ENCODE measurements around the gene TFDP1.

TFDP1 gene

DNA sequence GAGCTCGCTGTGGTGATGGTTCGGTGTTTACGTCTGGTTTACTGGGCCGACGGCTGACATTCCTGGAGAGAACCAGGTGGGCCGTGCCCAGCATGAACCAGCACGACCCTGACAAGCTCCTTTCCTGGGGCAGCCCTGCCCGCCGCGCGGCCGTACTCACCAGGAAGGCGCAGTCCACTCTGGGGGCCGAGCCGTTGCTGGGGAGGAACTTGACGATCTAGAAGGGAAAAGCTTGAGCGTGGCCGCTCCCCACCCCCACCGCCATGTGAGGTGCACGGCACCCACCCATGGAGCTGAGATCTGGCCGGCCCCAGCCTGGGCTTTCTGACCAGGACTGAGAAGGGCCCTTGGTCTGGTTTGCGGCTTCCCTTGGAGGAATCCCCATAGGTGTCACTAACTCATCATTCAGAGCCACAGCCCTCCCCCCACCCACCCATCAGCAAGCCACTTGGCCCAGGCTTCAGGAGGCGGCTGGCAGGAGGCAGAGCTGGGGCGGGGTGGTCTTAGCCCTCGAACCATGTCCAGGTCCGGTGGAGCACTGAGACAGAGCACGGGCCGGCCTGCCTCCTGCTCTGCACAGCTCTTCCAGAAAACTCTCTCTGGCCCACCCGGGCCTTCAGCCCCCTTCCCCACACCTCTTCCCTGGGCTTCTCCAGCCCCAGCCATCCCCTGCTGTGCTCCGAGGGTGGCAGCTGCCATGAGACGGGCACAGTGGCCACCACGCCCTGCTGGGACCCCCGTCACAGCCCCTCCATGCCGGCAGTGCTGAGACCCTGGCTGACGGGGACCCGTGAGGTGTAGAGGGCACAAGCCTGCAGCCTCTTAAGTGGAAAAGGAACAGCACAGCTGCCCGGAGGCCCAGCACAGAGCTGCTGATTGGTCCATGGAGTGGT, 67.2 kb downstream of the TFDP1 start:
- DNase-seq (ENCODE audit: low spot score), result no peak

DNA sequence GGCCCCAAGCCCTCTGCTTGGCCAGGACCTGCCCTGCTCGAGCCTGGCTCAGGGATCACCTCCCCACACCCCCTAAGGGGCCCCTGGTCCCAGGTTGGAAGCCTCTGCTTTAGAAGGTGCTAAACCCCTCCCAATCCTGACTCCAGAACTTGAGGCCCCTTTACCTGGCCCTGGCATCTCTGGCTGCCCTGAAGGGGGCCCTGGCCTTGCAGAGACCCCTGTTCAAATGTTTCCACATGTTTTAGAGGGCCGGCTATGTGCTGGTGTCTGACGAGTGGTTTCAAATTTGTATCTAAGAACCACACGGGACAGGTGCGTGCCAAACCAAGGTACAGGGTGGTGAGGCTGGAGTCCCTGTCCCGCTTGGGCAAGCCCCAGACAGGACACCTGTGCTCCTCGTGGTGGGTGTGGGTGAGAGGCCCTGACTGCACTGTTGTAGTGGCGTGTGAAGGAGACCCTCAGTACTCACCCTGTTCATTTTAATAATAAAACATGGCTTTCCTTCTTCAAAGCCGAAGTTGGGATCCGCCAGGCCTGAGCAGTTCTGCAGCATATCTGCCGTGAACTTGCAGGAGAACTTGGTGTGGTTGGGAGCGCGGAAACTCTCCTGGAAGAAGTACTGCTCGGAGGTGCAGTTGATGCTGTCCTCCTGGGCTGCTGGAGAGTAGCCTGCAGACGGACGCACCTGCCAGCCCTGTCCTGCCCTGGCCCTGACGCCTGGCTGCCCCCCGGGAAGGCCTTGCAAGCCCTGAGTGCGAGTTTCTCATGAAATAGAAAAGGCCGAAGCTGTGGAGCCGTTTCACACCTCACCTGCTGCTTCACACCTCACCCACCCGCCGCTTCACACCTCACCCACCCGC, 68.1 kb downstream of the TFDP1 start:
- DNase-seq (ENCODE audit: low spot score), result no peak

DNA sequence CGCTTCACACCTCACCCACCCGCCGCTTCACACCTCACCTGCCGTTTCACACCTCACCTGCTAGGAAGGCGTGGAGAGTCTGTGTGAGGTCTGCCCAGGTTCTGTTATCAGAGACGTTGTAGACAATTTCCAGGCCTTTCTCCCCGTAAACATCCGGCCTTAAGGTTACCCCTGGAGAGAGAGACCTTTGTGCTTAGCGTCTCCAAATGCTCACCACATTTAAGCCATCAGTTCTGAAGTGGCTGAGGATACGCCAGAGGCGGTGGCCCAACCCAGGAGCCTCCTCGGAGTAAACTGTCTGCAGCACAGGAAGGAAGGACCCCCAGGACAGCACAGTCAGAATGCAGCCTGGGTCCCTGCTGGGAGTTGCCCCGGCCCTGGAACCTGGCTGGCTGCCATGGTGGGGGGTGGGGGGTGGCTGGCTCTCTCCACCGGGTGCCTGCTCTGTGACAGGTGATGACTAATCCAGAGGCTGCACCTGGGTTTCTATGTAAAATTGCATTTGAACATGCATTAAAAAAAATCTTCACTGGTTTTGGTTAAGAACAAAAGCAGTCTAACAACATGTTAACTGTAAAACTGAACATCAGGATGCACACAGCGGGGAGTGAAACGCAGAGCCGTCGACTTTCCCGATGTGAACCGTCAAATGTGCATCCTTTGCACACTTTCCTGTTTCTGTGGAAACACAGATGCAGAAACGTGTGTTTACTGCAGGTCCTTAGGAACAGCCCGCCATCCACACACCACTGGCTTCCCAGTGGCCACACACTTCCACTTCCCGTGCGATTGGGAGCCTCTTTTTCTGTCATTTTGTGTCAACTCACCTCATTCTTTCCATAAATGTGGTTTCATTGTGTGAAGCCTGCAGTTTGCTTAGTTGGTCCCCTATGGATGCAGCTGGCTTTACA, 69.0 kb downstream of the TFDP1 start:
- no peak for DNase-seq (ENCODE audit: low spot score)

DNA sequence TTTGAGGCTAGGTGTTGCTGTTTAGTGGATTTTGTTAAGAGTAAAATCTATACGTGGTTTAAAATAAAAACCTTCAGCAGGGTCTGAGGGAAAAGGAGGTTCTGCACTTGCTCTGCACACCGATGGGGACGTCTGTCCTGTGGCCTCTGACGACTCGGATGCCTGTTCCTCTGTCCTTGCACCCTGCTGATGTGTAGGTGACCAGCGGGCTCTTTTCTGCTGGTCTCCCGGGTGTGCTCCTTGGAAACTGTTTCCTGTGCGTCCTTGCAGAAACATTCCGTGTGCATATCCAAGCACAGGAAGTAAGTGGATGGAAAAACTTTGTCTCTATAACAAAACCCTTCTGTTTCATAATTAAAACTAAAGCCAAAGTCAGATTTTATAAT, 69.6 kb downstream of the TFDP1 start:
- no peak for DNase-seq (ENCODE audit: low spot score)

DNA sequence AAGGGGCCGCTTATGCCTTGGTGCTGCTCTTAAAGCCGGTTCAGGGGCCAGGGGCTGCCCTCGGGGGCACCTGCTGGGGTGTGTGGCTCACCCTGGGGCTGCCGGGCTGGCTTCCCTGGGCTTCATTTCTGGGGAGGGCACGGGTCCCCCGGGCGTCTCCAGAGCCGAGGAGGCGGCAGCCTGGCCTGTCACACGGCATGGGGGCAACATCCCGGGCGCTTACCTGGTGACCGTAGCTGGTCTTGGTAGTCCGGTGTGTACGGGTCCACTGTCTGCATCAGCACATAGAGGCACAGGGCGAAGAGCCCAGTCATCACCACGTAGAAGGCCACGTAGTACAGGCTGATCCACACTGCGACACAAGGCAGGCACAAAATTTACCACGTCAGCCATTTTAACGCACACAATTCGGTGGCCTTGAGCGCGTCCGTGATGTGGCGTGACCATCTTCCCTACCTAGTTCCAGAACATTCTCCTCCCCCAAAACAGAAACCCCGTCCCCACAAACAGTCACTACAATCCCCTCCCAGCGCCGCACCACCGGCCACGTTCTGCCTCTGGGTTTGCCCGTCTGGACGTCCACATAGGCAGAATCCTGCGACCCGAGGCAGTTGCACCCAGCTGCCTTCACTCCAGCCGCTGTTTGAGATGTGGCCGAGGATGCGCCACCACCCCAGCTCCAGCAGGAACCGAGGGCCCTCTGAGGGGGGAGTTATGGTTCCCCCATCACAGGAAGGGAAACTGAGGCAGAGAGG, 70.2 kb downstream of the TFDP1 start:
- DNase-seq (ENCODE audit: low spot score), result no peak

DNA sequence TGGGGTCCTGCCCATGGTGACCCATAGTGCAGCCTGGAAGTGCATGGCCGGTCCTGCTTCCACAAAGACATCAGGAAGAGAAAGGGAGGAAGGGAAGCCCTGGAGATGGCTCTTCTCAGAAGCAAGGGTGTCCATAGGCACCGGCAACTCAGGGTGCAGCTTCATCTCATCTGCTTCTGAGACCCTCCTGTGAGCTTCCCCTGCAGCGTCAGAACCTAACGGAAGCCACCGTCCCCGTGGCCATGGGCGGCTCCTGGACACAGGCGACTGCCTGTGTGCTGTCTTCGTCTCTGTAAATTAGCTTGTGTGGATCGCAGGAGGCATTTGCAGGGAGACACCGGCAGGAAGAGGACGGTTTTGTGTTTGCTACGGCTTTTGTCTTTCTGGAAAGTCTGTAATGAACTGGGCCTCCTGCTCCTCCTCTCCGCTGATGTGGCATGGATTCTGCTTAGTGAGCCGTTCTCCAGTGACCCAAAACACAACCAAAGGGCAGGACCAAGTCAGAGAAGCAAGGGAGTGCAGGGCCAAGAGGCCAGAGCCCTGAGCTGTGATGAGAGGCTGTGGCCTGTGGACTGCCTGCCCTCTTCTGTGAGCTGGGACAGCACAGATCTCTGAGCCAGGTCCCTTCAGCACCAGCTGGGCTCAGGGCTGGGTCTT, 70.9 kb downstream of the TFDP1 start:
- no peak for DNase-seq (ENCODE audit: low spot score)

DNA sequence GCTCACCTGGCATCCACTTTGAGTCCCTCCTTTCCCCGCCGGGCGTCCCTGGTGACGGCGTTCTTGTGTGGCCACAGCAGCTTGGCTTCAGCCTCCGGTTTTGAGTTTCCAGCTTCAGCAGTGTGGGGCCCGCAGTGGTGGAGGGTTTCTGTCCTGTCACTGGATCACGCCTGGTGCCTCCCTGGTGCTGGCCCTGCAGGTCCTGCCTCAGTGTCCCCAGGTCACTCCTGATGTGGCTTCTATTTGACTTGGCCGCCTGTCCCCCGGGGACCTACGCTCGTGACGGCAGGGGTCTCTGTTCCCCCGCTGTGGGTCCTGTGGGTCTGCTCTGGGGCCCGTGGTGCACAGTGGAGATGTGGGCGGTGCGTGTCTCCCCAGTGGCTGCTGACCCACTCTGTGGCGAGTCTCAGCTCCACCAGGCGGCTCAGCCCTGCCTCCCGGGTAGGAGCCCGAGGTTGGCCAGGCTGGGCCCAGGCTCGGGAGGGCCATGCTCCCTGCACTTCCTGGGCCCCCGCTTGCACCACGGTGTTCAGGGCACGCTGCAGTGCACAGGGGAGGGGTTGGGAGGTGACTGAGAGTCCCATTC, 71.5 kb downstream of the TFDP1 start:
- DNase-seq (ENCODE audit: low spot score), result no peak

DNA sequence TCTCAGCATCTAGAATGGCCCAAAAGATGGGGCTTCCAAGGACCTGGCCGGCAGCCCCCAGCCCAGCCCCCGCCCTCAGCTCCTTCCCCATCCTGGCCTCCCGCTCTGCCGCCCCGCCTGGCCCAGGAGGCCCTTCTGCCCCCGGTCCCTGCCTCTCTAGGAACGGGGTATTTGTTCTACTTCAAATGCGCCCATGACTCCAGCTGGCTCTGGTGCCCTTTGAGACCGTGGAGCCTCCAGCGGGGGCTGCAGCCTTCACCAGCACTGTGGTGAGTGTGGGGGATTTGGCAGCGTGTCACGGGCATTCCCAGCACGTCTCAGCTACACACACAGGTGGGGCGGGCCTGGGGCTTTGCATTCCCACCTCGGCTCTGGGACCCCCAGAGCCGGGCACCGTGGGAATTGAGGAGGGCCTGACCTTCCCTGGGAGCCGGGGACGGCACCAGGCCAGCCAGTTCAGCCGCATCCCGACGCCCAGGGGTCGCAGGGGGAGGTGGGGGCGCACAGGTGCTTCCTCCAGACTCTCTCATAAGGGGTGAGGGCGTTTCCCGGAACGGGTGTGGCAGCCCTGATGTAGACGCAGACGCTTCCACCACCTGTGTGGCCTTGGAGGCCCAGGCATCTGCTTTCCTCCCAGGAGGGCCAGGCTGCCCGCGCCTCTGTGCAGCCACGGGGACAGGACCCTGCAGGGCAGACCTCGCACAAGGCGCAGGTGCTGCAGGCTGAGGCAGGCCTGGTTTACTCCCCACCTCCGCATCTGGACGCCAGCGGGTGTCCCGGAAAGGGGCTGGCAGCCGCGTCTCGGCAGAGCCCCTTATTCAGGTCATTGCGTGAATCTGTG, 72.5 kb downstream of the TFDP1 start:
- no peak for DNase-seq (ENCODE audit: low spot score)

DNA sequence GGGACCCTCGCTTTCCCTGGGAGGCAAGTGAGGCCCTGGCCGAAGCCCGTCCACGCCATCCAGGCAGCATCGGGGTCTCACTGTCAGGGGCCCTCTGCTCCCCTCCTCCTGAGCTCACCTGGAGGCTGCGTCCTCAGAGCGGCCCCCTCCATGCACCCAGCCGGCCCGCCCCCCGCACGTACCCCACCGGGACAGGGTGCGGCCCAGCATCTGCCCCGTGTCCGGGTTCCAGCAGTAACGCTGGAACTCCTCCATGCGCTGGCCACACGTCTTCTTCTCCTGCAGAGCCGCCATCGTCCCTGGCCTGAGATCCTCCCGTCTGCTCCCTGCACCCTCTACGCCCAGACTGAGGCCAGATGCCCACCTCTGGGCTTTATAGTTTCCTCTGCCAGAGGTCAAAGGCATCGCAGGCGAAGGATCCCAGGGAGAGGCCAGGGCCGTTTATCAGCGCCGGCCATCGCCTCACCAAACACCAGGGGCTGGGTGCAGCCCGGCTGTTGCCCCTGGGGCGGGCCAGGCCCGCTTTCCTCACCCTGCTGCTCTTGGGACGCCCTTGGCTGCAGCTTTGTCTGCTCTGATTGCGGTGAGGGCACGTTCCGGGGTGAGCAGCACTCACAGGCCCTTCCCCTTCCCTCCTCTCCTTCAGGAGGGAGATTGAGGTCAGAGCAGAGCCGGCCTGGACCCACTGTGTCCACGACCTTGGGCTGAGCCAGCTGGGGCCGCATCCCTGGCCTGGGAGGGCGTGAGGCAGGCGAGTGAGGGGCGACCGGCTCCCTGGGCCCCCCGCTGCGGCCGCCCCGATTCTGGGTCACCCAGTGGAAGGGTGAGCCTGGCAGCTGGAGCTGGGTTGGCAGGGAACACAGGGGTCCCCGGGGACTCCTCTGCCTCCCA, 73.5 kb downstream of the TFDP1 start, which contains the start of gene ATP4B:
ATP4B (minus strand) TSS at position 348 of the 891 bp plus-strand sequence; CDS start at position 294, 54 bp downstream.
- DNase-seq (ENCODE audit: low spot score), result no peak

DNA sequence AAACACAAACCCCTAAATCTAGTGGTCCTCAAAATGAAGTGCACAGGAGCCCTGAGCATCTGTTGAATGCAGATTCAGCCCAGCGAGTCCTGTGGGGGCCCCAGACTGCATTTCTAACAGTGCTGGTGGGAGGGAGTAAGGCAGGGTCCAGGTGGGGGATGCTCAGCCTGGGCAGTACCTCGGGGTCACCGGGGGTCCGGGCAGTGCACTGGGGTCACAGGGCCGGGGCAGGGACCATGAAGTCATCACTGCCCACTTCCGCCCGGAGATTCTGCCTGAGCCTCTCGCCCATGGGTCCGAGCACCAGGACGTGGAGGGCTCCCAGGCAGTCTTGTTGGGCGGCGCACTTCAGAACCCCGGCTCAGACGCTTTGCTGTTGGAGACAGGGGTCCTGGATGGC, 74.3 kb downstream of the TFDP1 start:
- no peak for DNase-seq (ENCODE audit: low spot score)

DNA sequence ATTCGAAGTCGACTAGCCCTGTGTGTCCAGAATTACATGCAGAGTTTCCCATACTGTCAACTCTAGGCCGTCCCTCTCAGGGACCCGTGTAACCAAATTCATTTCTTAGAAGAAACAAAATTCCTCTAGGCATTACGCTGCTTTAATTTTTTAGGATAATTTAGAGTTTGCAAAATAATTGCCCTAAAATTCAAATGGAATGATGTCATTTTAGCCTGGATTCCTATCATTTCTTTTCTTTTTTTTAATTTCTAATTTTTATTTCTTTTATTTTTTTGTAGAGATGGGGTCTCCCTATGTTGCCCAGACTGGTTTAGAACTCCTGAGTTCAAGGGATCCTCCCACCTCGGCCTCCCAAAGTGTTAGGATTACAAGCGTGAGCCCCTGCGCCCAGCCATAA, 74.8 kb downstream of the TFDP1 start:
- DNase-seq (ENCODE audit: low spot score), result no peak

DNA sequence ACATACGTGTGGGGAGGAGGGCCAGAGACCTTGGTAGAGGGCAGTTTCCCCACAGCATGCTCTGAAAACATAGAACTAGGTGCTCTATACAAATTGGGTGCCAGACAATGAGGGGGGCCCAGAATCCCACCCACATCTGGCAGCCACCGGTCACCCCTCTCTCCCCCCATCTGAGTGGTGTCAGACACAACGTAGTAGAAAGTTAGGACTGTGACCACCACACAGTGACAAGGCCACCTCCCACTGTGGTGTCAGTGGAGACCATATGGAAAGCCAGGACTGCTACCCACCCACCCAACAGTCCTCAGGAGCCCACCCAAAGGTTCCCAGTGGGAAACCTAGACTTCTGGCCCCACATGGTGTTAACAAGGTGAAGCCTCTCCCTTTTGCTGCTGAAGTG, 75.5 kb downstream of the TFDP1 start:
- DNase-seq (ENCODE audit: low spot score), result no peak

DNA sequence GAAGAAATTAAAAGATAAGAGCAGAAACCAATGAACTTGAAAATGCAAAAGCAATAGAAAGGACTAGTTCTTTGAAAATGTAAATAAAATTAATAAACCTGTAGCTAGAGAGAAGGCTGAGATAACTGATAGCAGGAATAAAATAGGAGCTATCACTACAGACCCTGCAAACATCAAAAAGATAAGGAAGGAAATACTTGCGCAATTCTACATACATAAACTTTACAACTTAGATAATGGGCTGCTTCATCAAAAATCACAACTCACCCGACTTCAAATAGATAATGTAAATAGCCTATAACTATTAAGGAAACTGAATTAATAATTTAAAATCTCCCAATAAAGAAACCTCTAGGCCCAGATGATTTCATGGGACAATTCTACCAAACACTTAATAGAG, 77.0 kb downstream of the TFDP1 start:
- no peak for DNase-seq (ENCODE audit: low spot score)

DNA sequence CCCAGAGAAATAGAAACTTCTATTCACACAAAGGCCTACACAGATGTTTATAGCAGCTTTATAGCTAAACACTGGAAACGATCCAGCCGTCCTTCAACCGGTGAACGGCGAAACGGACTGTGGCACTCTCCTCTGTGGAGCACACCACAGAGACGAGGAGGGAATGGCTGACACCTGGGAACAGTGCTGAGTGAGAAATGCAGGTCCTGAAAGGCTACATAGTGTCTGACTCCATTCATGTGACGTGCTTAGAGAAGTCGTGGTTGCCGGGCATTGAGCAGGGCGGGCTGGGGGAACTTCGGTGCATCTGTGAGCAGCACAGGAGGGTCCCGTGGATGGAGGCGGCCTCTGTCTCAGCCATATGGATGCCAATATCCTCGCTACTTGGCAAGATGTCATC, 79.4 kb downstream of the TFDP1 start:
- DNase-seq (ENCODE audit: low spot score), result no peak

DNA sequence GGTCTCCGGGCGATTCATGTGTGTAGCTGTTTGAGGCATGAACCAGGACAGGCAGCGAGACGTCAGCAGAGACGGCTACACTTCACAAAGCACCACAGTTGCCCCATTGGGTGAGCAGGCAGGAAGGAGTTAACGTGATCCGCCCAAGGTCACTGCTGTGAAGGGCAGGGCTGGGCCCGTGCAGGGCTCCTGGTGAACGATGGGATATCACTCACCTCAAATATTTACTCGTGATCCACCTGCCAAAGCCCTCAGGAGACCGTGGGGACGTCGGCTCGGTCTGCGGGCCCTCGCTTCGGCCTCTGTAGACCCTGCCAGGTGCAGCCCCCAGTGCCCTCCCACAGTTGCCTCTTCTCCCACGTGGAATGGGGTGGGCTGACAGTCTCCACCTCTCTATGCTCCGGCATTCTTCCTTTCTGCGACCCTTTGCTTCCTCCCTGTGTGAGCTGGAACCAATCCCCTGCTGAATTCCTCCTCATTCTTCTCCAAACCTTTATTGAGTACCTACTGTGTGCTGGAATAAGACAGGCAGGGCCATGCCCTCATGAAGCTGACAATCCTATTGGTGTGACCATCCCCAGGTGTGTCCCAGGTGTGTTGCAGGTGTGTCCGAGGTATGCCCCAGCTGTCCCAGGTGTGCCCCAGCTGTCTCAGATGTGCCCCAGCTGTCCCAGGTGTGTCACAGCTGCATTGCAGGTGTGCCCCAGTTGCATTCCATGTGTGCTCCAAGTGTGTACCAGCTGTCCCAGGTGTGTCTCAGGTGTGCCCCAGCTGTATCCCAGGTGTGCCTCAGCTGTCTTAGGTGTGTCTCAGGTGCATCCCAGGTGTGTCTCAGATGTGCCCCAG, 80.4 kb downstream of the TFDP1 start:
- DNase-seq (ENCODE audit: low spot score), result no peak

DNA sequence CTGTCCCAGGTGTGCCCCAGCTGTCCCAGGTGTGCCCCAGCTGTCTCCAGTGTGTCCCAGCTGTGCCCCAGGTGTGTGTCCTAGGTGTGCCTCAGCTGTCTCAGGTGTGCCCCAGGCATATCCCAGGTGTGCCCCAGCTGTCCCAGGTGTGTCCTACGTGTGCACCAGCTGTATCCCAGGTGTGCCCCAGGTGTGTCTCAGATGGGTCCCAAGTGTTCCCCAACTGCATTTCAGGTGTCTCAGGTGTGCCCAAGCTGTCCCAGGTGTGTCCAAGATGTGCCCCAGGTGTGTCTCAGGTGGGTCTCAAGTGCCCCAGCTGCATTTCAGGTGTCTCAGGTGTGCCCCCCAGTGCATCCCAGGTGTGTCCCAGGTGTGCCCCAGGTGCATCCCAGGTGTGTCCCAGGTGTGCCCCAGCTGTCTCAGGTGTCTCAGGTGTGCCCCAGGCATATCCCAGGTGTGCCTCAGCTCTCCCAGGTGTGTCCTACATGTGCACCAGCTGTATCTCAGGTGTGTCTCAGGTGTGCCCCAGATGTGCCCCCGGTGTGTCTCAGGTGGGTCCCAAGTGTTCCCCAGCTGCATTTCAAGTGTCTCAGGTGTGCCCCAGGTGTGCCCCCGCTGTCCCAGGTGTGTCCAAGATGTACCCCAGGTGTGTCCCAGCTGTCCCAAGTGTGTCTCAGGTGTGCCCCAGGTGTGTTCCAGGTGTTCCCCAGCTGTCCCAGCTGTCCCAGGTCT, 81.2 kb downstream of the TFDP1 start:
- no peak for DNase-seq (ENCODE audit: low spot score)

DNA sequence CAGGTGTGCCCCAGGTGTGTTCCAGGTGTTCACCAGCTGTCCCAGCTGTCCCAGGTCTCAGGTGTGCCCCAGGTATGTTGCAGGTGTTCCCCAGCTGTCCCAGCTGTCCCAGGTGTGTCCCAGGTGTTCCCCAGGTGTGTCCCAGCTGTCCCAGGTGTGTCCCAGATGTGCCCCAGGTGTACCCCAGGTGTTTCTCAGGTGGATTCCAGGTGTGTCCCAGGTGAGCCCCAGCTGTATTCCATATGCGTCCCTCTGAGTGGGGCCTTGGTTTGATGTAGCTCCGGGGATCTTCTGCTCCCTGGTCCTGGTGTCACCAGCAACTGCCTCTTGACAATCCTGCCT, 81.7 kb downstream of the TFDP1 start:
- DNase-seq (ENCODE audit: low spot score), result no peak
